Effector memory CD4-positive, alpha-beta T cell (primary cell): ENCODE measurements around the gene CYP2B6.

Experiments
- DNase-seq, 3 donors: peaks; one replicate each; pipeline ENCODE4 v3.0.0-alpha.2; 2020
- H3K27ac ChIP-seq: 2 replicates; pipeline ENCODE4 v1.7.0; 2013; ENCODE audit warnings: mild to moderate bottlenecking, low read length, moderate library complexity; ENCODE audit not compliant: insufficient read depth, poor library complexity, severe bottlenecking
- H3K27me3 ChIP-seq: replicated peaks from 2 replicates; pipeline ENCODE4 v1.7.0; 2013; ENCODE audit warnings: mild to moderate bottlenecking, low read length; ENCODE audit not compliant: insufficient read depth, control insufficient read depth, poor library complexity, severe bottlenecking
- H3K36me3 ChIP-seq: 2 replicates; pipeline ENCODE4 v1.7.0; 2013; ENCODE audit warnings: mild to moderate bottlenecking, low read length, moderate library complexity; ENCODE audit not compliant: control insufficient read depth, insufficient read depth
- H3K4me1 ChIP-seq: 2 replicates; pipeline ENCODE4 v1.7.0; 2013; ENCODE audit warnings: low read length, mild to moderate bottlenecking; ENCODE audit not compliant: control insufficient read depth, insufficient read depth, poor library complexity, severe bottlenecking
- H3K4me3 ChIP-seq: 2 replicates; pipeline ENCODE4 v1.7.0; 2013; ENCODE audit warnings: low read length, low read depth, mild to moderate bottlenecking; ENCODE audit not compliant: insufficient read depth, poor library complexity, severe bottlenecking
- H3K9me3 ChIP-seq: 2 replicates; pipeline ENCODE4 v1.7.0; 2013; ENCODE audit warnings: mild to moderate bottlenecking, low read length, moderate library complexity; ENCODE audit not compliant: control insufficient read depth

Gene CYP2B6

GRCh38 chr19:41009700-41010235 lies 18.7 kb downstream of the CYP2B6 start:
- no peaks in the 10 kb centered on the region for H3K9me3 ChIP-seq
- no peak overlapping the region for H3K4me3 ChIP-seq
- H3K27me3 ChIP-seq, result peaks cover 13% of the 10 kb centered on the region
- H3K27ac ChIP-seq, result no peak overlapping the region
- no peak for DNase-seq
- H3K36me3 ChIP-seq, result no peaks in the 10 kb centered on the region
- no peaks in the 10 kb centered on the region for H3K4me1 ChIP-seq

GRCh38 chr19:41013359-41013758 lies 22.3 kb downstream of the CYP2B6 start:
- H3K36me3 ChIP-seq, result no peaks in the 10 kb centered on the region
- DNase-seq, result no peak
- H3K27ac ChIP-seq, result no peak overlapping the region
- H3K4me3 ChIP-seq, result no peak overlapping the region
- H3K27me3 ChIP-seq, result peaks cover 13% of the 10 kb centered on the region
- H3K9me3 ChIP-seq, result no peaks in the 10 kb centered on the region
- no peaks in the 10 kb centered on the region for H3K4me1 ChIP-seq

GRCh38 chr19:41014643-41015042 lies 23.6 kb downstream of the CYP2B6 start:
- H3K9me3 ChIP-seq, result no peaks in the 10 kb centered on the region
- H3K27ac ChIP-seq, result no peak overlapping the region
- peaks cover 13% of the 10 kb centered on the region for H3K27me3 ChIP-seq
- no peak for DNase-seq
- H3K4me3 ChIP-seq, result no peak overlapping the region
- no peaks in the 10 kb centered on the region for H3K4me1 ChIP-seq
- H3K36me3 ChIP-seq, result no peaks in the 10 kb centered on the region

- H3K27ac ChIP-seq, result no peak overlapping the region
- H3K27me3 ChIP-seq, result peaks cover 11% of the 10 kb centered on the region
- DNase-seq, result no peak
- H3K4me3 ChIP-seq, result no peak overlapping the region
- H3K36me3 ChIP-seq, result no peaks in the 10 kb centered on the region
- H3K9me3 ChIP-seq, result no peaks in the 10 kb centered on the region
- no peaks in the 10 kb centered on the region for H3K4me1 ChIP-seq
Observed at GRCh38 chr19:41016488-41017071, 25.5 kb downstream of the CYP2B6 start.

- Histone ChIP-seq H3K4me3 (no peak overlapping the region), H3K27me3 (no peaks in the 10 kb centered on the region), H3K9me3 (no peaks in the 10 kb centered on the region), H3K27ac (no peak overlapping the region), H3K36me3 (no peaks in the 10 kb centered on the region), H3K4me1 (no peaks in the 10 kb centered on the region)
- no peak for DNase-seq
Observed at GRCh38 chr19:41018736-41019290, 27.7 kb downstream of the CYP2B6 start.

GRCh38 chr19:41019346-41019745 lies 28.3 kb downstream of the CYP2B6 start:
- Histone ChIP-seq H3K4me3 (no peak overlapping the region), H3K27ac (no peak overlapping the region), H3K36me3 (no peaks in the 10 kb centered on the region), H3K4me1 (no peaks in the 10 kb centered on the region), H3K27me3 (no peaks in the 10 kb centered on the region), H3K9me3 (no peaks in the 10 kb centered on the region)
- no peak for DNase-seq

- H3K9me3 ChIP-seq, result no peaks in the 10 kb centered on the region
- no peak for DNase-seq
- no peak overlapping the region for H3K27ac ChIP-seq
- H3K4me3 ChIP-seq, result no peak overlapping the region
- H3K27me3 ChIP-seq, result no peaks in the 10 kb centered on the region
- H3K36me3 ChIP-seq, result no peaks in the 10 kb centered on the region
- H3K4me1 ChIP-seq, result no peaks in the 10 kb centered on the region
Observed at GRCh38 chr19:41023193-41023592, 32.1 kb downstream of the CYP2B6 start.

- no peaks in the 10 kb centered on the region for H3K9me3 ChIP-seq
Observed at GRCh38 chr19:41025411-41025810, 34.3 kb downstream of the CYP2B6 start.

GRCh38 chr19:41025871-41026270 lies 34.8 kb downstream of the CYP2B6 start:
- Histone ChIP-seq H3K4me3 (no peak overlapping the region), H3K9me3 (no peaks in the 10 kb centered on the region), H3K36me3 (no peaks in the 10 kb centered on the region), H3K27ac (no peak overlapping the region), H3K4me1 (no peaks in the 10 kb centered on the region), H3K27me3 (no peaks in the 10 kb centered on the region)
- no peak for DNase-seq

More at GRCh38 chr19:41025411-41025810, 34.3 kb downstream of the CYP2B6 start:
- Histone ChIP-seq H3K27ac (no peak overlapping the region), H3K27me3 (no peaks in the 10 kb centered on the region), H3K4me3 (no peak overlapping the region), H3K36me3 (no peaks in the 10 kb centered on the region), H3K4me1 (no peaks in the 10 kb centered on the region)
- no peak for DNase-seq

- no peak for DNase-seq
- Histone ChIP-seq H3K4me3 (no peak overlapping the region), H3K27me3 (no peaks in the 10 kb centered on the region)
Observed at GRCh38 chr19:41027273-41027967, 36.3 kb downstream of the CYP2B6 start.

More at GRCh38 chr19:41027273-41027967, 36.3 kb downstream of the CYP2B6 start:
- Histone ChIP-seq H3K27ac (no peak overlapping the region), H3K9me3 (no peaks in the 10 kb centered on the region), H3K36me3 (no peaks in the 10 kb centered on the region), H3K4me1 (no peaks in the 10 kb centered on the region)
